Measurements from ENCODE around the gene DCLRE1B. TPM values are rescaled to one million over a fixed set of nuclear protein-coding genes. Genes with fewer than 3 reads are reported as not detected.

Gene DCLRE1B
- total RNA-seq, 1 experiment from 2014 or later: 6.9 TPM

DNA sequence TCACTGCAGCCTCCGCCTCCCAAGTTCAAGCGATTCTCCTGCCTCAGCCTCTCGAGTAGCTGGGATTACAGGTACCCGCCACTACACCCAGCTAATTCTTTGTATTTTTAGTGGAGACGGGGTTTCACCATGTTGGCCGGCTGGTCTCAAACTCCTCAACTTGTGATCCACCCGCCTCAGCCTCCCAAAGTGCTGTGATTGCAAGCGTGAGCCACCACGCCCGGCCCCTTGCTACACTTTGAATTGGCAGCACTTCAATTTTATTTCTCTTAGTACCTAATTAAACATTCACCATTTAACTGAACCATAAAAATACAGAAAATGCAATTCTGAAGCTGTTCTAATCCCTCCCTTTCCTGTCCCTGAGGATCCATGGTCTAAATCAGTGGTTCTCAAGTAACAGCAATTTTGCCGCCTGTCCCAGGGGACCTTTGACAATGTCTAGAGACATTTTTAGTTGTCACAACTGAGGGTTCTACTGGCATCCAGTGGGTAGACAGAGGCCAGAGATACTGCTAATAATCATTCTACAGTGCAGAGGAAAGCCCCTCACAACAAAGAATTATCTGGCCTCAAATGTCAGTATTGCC, 13.4 kb upstream of the DCLRE1B start:
- Histone ChIP-seq H3K36me3 (ENCODE audit: control insufficient read depth, insufficient read depth, low read length) (no peaks in the 10 kb centered on the region), H3K9me3 (no peaks in the 10 kb centered on the region), H3K27me3 (replicated peaks; ENCODE audit: control insufficient read depth, insufficient read depth, low read length) (no peaks in the 10 kb centered on the region), H3K4me3 (ENCODE audit: low read depth, low read length) (no peak overlapping the region), H3K4me1 (no peaks in the 10 kb centered on the region)
- H3K27me3 Mint-ChIP-seq (ENCODE audit: insufficient read depth, unreplicated experiment): no peaks in the 10 kb centered on the region
- H3K27ac Mint-ChIP-seq (ENCODE audit: unreplicated experiment): no peak overlapping the region
- no peak for DNase-seq
- peaks cover 5% of the 10 kb centered on the region for H3K4me1 Mint-ChIP-seq (ENCODE audit: low read depth, unreplicated experiment)
- POLR2A ChIA-PET: no interaction called here
- no peaks in the 10 kb centered on the region for H3K9me3 Mint-ChIP-seq (ENCODE audit: unreplicated experiment)
- intact Hi-C loops (cut with micrococcal nuclease; ENCODE audit: unreplicated experiment): no loop called here
- no peaks in the 10 kb centered on the region for H3K36me3 Mint-ChIP-seq (ENCODE audit: insufficient read depth, unreplicated experiment)
- CTCF ChIA-PET: no interaction called here
- TF ChIP-seq, protein P1, sequence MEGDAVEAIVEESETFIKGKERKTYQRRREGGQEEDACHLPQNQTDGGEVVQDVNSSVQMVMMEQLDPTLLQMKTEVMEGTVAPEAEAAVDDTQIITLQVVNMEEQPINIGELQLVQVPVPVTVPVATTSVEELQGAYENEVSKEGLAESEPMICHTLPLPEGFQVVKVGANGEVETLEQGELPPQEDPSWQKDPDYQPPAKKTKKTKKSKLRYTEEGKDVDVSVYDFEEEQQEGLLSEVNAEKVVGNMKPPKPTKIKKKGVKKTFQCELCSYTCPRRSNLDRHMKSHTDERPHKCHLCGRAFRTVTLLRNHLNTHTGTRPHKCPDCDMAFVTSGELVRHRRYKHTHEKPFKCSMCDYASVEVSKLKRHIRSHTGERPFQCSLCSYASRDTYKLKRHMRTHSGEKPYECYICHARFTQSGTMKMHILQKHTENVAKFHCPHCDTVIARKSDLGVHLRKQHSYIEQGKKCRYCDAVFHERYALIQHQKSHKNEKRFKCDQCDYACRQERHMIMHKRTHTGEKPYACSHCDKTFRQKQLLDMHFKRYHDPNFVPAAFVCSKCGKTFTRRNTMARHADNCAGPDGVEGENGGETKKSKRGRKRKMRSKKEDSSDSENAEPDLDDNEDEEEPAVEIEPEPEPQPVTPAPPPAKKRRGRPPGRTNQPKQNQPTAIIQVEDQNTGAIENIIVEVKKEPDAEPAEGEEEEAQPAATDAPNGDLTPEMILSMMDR (IDR thresholded peaks at IDR 0.05; ENCODE audit: insufficient read depth in 1 of 2, low read depth in 1 of 2, low read length in 1 of 2, severe bottlenecking in 1 of 2, unreplicated experiment in 1 of 2): no peak
- no peak overlapping the region for H3K4me3 Mint-ChIP-seq (ENCODE audit: unreplicated experiment)
- no TSS peak for BruUV-seq (replicated peaks)

DNA sequence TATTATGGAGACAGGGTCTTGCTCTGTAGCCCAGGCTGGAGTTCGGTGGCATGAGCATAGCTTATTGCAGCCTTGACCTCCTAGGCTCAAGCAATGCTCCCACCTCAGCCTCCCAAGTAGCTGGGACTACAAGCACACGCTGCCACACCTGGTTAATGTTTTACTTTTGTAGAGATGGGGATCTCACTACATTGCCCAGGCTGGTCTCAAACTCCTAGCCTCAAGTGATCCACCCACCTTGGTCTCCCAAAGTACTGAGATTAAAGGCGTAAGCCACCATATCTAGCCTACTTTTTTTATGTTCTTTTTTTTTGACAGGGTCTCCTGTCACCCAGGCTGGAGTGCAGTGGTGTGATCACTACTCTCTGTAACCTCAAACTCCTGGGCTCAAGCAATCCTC, 11.9 kb upstream of the DCLRE1B start:
- Histone ChIP-seq H3K4me3 (ENCODE audit: low read depth, low read length) (no peak overlapping the region), H3K4me1 (no peaks in the 10 kb centered on the region), H3K9me3 (no peaks in the 10 kb centered on the region), H3K36me3 (ENCODE audit: control insufficient read depth, insufficient read depth, low read length) (no peaks in the 10 kb centered on the region), H3K27me3 (replicated peaks; ENCODE audit: control insufficient read depth, insufficient read depth, low read length) (no peaks in the 10 kb centered on the region)
- ChIA-PET POLR2A (no interaction called here), CTCF (no interaction called here)
- BruUV-seq (replicated peaks): no TSS peak
- TF ChIP-seq, protein P1 (IDR thresholded peaks at IDR 0.05; ENCODE audit: insufficient read depth in 1 of 2, low read depth in 1 of 2, low read length in 1 of 2, severe bottlenecking in 1 of 2, unreplicated experiment in 1 of 2): no peak
- H3K27me3 Mint-ChIP-seq (ENCODE audit: insufficient read depth, unreplicated experiment): no peaks in the 10 kb centered on the region
- intact Hi-C loops (cut with micrococcal nuclease; ENCODE audit: unreplicated experiment): no loop called here
- no peaks in the 10 kb centered on the region for H3K4me1 Mint-ChIP-seq (ENCODE audit: low read depth, unreplicated experiment)
- H3K9me3 Mint-ChIP-seq (ENCODE audit: unreplicated experiment): no peaks in the 10 kb centered on the region
- peaks cover under 1% of the 10 kb centered on the region for H3K36me3 Mint-ChIP-seq (ENCODE audit: insufficient read depth, unreplicated experiment)
- no peak overlapping the region for H3K4me3 Mint-ChIP-seq (ENCODE audit: unreplicated experiment)
- no peak for DNase-seq
- H3K27ac Mint-ChIP-seq (ENCODE audit: unreplicated experiment): no peak overlapping the region

DNA sequence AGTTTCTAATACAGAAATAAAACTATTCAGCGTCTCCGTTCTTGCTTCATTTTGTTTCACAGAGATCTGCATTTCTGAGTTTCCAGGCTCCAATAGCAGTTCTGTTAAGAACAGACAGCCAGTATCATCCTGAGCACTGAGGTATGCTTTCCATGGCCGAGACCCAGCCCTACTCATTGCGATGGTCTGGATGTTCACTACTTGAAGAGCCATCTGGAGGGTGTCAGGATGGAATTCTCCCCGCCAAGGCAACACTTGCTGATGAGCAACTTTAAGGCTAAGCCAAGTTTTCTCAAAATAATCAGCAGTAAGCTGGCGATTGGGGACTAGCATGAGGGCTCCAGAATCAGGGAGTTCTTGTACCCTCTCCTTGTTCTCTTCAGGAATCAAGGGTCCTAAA, 10.0 kb upstream of the DCLRE1B start:
- no TSS peak for BruUV-seq (replicated peaks)
- H3K9me3 ChIP-seq: no peaks in the 10 kb centered on the region
- Mint-ChIP-seq H3K27me3 (ENCODE audit: insufficient read depth, unreplicated experiment) (no peaks in the 10 kb centered on the region), H3K9me3 (ENCODE audit: unreplicated experiment) (no peaks in the 10 kb centered on the region), H3K4me3 (ENCODE audit: unreplicated experiment) (no peak overlapping the region), H3K27ac (ENCODE audit: unreplicated experiment) (no peak overlapping the region), H3K36me3 (ENCODE audit: insufficient read depth, unreplicated experiment) (peaks cover 6% of the 10 kb centered on the region), H3K4me1 (ENCODE audit: low read depth, unreplicated experiment) (no peaks in the 10 kb centered on the region)
- CTCF ChIA-PET: no interaction called here
- H3K36me3 ChIP-seq (ENCODE audit: control insufficient read depth, insufficient read depth, low read length): no peaks in the 10 kb centered on the region
- H3K4me3 ChIP-seq (ENCODE audit: low read depth, low read length): no peak overlapping the region
- DNase-seq: no peak
- H3K4me1 ChIP-seq: no peaks in the 10 kb centered on the region
- TF ChIP-seq, protein P1 (IDR thresholded peaks at IDR 0.05; ENCODE audit: insufficient read depth in 1 of 2, low read depth in 1 of 2, low read length in 1 of 2, severe bottlenecking in 1 of 2, unreplicated experiment in 1 of 2): no peak
- no peaks in the 10 kb centered on the region for H3K27me3 ChIP-seq (replicated peaks; ENCODE audit: control insufficient read depth, insufficient read depth, low read length)
- intact Hi-C loops (cut with micrococcal nuclease; ENCODE audit: unreplicated experiment): no loop called here
- POLR2A ChIA-PET: no interaction called here

Data from Caco-2 (cell line).